Stimulated activated CD8-positive, alpha-beta memory T cell treated with anti-CD3 and anti-CD28 coated beads, Interleukin-15, amount 100 ng/mL, for 48 hours (primary cell): ENCODE data around the gene KRTAP27-1.

ENCODE experiments used
- DNase-seq, 2 donors: peaks; one replicate each; pipeline ENCODE4 v3.0.0-alpha.2; 2020; ENCODE audit warnings: low read depth in 2 of 2

Gene KRTAP27-1

GRCh38 chr21:30289215-30289614 is 48.3 kb downstream of the KRTAP27-1 start, which contains the start of gene KRTAP25-1:
Gene KRTAP25-1, minus strand, starts transcription at chr21:30289514. Its CDS starts 24 bp downstream, at chr21:30289490.
- no peak for DNase-seq
